HL-60 (cell line): ENCODE data around the gene FBXL7.

Source experiments
- DNase-seq, 2 experiments: peaks; one replicate each; pipeline ENCODE4 v3.0.0-alpha.2; 2010 to 2020; ENCODE audit warnings: low read depth in 1 of 2, low spot score in 1 of 2
- H3K27ac ChIP-seq: fragments of 250-450 bp; sonication (Bioruptor Pico); replicated peaks from 2 replicates; pipeline ENCODE4 v1.5.1; 2020; ENCODE audit warnings: mild to moderate bottlenecking, moderate library complexity
- H3K27me3 ChIP-seq: fragments of 250-450 bp; sonication (Bioruptor Pico); 2 replicates; pipeline ENCODE4 v1.5.1; 2021; ENCODE audit warnings: mild to moderate bottlenecking, moderate library complexity; ENCODE audit not compliant: insufficient read depth, poor library complexity, severe bottlenecking
- H3K4me3 ChIP-seq: replicated peaks from 2 replicates; pipeline ENCODE4 v1.5.1; 2011; ENCODE audit warnings: mild to moderate bottlenecking, control low read depth, low read length; ENCODE audit not compliant: insufficient read depth
- GABPA ChIP-seq: IDR thresholded peaks from 2 replicates; pipeline ENCODE4 v1.6.1; 2012; ENCODE audit warnings: low read depth
- POLR2AphosphoS5 ChIP-seq: IDR thresholded peaks from 2 replicates; pipeline ENCODE4 v1.6.1; 2012; ENCODE audit warnings: low read depth
- SPI1 ChIP-seq: IDR thresholded peaks from 2 replicates; pipeline ENCODE4 v1.6.1; 2012; ENCODE audit warnings: low read depth, mild to moderate bottlenecking, borderline replicate concordance
- TF ChIP-seq, protein P1 (sequence below): IDR thresholded peaks from one replicate; pipeline ENCODE4 v1.5.1; 2011; ENCODE audit warnings: low read length, control low read depth, inconsistent platforms; ENCODE audit not compliant: insufficient read depth
- TF ChIP-seq, protein P2 (sequence below): IDR thresholded peaks from 2 replicates; pipeline ENCODE4 v1.6.1; 2012; ENCODE audit warnings: low read depth; ENCODE audit not compliant: insufficient replicate concordance

Gene FBXL7

DNA sequence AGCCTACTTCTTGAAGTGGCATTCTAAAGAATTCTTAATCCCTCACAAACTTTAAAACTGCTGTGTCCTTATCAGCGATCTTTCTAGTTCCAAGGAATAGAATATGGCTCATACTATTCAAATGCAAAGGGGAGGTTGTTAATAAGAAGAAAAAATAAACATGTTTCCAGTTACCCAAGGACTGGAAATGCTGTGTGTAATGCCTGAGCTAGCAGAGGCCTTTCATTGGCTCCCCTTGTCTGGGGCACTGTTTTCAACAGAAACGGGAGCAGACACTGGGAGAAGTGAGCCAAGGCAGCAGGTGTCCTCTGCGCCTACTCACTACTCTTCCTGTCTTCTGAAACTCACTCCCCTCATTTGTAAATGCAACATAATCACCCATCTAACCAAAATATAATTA, 426.6 kb downstream of the FBXL7 start:
- no peak overlapping the region for H3K27ac ChIP-seq

DNA sequence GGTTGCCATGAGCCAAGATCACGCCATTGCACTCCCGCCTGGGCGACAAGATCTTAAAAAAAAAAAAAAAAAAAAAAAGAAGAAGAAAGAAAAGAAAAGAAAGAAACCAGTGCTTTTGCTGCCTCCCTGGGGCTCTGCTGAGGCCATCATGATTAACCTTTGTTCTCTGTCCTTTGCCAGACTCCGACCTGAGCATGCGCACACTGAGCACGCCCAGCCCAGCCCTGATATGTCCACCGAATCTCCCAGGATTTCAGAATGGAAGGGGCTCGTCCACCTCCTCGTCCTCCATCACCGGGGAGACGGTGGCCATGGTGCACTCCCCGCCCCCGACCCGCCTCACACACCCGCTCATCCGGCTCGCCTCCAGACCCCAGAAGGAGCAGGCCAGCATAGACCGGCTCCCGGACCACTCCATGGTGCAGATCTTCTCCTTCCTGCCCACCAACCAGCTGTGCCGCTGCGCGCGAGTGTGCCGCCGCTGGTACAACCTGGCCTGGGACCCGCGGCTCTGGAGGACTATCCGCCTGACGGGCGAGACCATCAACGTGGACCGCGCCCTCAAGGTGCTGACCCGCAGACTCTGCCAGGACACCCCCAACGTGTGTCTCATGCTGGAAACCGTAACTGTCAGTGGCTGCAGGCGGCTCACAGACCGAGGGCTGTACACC, 427.9 kb downstream of the FBXL7 start:
- Histone ChIP-seq H3K27ac (no peak overlapping the region), H3K4me3 (no peak overlapping the region), H3K27me3 (no peaks in the 10 kb centered on the region)
- TF ChIP-seq, protein P1, sequence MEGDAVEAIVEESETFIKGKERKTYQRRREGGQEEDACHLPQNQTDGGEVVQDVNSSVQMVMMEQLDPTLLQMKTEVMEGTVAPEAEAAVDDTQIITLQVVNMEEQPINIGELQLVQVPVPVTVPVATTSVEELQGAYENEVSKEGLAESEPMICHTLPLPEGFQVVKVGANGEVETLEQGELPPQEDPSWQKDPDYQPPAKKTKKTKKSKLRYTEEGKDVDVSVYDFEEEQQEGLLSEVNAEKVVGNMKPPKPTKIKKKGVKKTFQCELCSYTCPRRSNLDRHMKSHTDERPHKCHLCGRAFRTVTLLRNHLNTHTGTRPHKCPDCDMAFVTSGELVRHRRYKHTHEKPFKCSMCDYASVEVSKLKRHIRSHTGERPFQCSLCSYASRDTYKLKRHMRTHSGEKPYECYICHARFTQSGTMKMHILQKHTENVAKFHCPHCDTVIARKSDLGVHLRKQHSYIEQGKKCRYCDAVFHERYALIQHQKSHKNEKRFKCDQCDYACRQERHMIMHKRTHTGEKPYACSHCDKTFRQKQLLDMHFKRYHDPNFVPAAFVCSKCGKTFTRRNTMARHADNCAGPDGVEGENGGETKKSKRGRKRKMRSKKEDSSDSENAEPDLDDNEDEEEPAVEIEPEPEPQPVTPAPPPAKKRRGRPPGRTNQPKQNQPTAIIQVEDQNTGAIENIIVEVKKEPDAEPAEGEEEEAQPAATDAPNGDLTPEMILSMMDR = no peak
- no peak for TF ChIP-seq POLR2AphosphoS5
- TF ChIP-seq GABPA = no peak
- TF ChIP-seq, protein P2, sequence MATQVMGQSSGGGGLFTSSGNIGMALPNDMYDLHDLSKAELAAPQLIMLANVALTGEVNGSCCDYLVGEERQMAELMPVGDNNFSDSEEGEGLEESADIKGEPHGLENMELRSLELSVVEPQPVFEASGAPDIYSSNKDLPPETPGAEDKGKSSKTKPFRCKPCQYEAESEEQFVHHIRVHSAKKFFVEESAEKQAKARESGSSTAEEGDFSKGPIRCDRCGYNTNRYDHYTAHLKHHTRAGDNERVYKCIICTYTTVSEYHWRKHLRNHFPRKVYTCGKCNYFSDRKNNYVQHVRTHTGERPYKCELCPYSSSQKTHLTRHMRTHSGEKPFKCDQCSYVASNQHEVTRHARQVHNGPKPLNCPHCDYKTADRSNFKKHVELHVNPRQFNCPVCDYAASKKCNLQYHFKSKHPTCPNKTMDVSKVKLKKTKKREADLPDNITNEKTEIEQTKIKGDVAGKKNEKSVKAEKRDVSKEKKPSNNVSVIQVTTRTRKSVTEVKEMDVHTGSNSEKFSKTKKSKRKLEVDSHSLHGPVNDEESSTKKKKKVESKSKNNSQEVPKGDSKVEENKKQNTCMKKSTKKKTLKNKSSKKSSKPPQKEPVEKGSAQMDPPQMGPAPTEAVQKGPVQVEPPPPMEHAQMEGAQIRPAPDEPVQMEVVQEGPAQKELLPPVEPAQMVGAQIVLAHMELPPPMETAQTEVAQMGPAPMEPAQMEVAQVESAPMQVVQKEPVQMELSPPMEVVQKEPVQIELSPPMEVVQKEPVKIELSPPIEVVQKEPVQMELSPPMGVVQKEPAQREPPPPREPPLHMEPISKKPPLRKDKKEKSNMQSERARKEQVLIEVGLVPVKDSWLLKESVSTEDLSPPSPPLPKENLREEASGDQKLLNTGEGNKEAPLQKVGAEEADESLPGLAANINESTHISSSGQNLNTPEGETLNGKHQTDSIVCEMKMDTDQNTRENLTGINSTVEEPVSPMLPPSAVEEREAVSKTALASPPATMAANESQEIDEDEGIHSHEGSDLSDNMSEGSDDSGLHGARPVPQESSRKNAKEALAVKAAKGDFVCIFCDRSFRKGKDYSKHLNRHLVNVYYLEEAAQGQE = no peak
- no peak for TF ChIP-seq SPI1
- no peak for DNase-seq

More for the DNA sequence above, 426.6 kb downstream of the FBXL7 start:
- no peak overlapping the region for H3K4me3 ChIP-seq
- no peak for DNase-seq
- no peaks in the 10 kb centered on the region for H3K27me3 ChIP-seq
- TF ChIP-seq POLR2AphosphoS5 = no peak

DNA sequence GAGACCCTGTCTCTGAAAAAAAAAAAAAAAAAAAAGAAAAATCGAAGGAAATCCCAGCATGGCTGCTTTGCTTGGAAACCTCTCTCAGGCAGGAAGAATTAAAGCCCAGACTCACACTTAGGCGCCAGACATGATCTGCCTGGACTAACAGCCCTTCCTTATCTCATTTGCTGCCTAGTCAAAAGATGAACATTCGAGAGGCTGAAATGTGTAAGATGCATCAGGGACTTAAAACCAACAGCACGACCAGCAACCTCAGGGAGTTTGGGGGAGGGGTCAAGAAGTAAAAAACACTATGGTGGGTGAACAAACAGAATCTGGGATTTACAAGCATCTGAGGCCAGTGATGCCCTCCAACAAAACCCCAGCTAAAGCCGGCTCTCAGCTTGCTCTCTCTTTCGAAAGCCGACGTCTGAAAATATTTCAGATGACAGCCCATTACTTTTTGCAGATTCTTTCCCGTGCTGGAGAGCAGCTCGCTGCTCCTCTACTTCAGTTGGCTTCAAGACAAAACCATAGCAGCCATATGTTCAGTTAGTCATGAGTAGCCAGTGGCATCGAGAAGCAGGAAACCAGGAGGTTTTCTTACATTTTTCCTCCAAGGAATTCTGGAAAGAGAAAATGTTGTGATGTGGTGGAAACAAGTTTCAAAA, 429.8 kb downstream of the FBXL7 start:
- TF ChIP-seq, protein P2 = no peak
- TF ChIP-seq GABPA = no peak
- TF ChIP-seq, protein P1 = no peak
- TF ChIP-seq SPI1 = no peak
- TF ChIP-seq POLR2AphosphoS5 = no peak
- Histone ChIP-seq H3K27me3 (no peaks in the 10 kb centered on the region), H3K27ac (no peak overlapping the region), H3K4me3 (no peak overlapping the region)
- no peak for DNase-seq

DNA sequence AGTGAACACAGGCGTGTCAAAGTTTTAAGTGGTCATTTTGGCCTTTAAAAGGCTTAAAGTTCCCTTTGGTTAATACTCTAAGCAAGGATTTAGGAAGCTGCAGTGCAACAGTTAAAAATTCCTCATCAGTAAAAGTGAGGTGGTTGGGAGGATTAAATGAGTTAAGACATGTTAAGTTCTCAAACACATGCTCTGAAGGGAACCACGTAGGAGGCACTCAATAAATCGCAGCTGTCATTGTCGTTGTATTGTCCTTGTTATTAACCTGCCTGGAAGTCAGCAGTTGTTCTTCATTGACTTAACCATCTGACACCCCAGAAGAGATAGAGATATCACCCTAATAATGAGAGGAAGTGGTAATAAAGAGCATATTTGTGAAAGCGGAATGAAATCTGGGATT, 432.1 kb downstream of the FBXL7 start:
- H3K4me3 ChIP-seq = no peak overlapping the region
- TF ChIP-seq, protein P1 = no peak
- TF ChIP-seq GABPA (no peak), POLR2AphosphoS5 (no peak)
- TF ChIP-seq, protein P2 = no peak
- no peaks in the 10 kb centered on the region for H3K27me3 ChIP-seq
- no peak overlapping the region for H3K27ac ChIP-seq
- DNase-seq = no peak
